Endothelial cell of umbilical vein (primary cell): ENCODE data around the gene LFNG. TPM values are rescaled to one million over a fixed set of nuclear protein-coding genes. Genes with fewer than 3 reads are reported as not detected.

Source experiments
- BruUV-seq: library from RNA; stranded (reverse); fragments of 400-500 nt; replicated peaks from 2 replicates; lab custom pipeline; 2021; lab: Mats Ljungman, UMichigan
- CTCF ChIA-PET: fragments of 300-600, 350-600 bp; sonication (Branson Sonifier 250); formaldehyde crosslinking; loops from one replicate; lab custom pipeline; 2021; ENCODE audit warnings: antibody characterized with exemption, inconsistent platforms; lab: Charles Lee
- POLR2A ChIA-PET: fragments of 300-600, 350-600 bp; sonication (Branson Sonifier 250); formaldehyde crosslinking; loops from one replicate; lab custom pipeline; 2021; ENCODE audit warnings: antibody characterized with exemption, inconsistent platforms; lab: Charles Lee
- DNase-seq: peaks from one replicate; pipeline ENCODE4 v3.0.0-alpha.2; 2011; ENCODE audit warnings: low read depth, low spot score
- FAIRE-seq: peaks from 2 replicates; lab custom pipeline; 2011; peaks lifted over from hg19 to GRCh38; lab: Jason Lieb, UNC
- H2AFZ ChIP-seq: 2 replicates; pipeline ENCODE4 v1.6.0; 2012; ENCODE audit warnings: low read depth, low read length, control low read depth, inconsistent platforms
- H3K27ac ChIP-seq: 2 replicates; pipeline ENCODE4 v1.5.1; 2011; ENCODE audit warnings: low read depth, mild to moderate bottlenecking, control low read depth, low read length, moderate library complexity; ENCODE audit not compliant: insufficient read depth
- H3K27me3 ChIP-seq, 2 experiments: 2 replicates each; pipeline versions ENCODE4 v1.6.0 to v1.6.1; 2011; ENCODE audit warnings: low read length in 2 of 2, mixed read lengths in 1 of 2; ENCODE audit not compliant: control insufficient read depth in 2 of 2, insufficient read depth in 2 of 2
- H3K36me3 ChIP-seq, 2 experiments: 2 replicates in 1 of 2; 3 replicates in 1 of 2; pipeline ENCODE4 v1.5.1; 2011; ENCODE audit warnings: low read length in 2 of 2, mild to moderate bottlenecking in 1 of 2, moderate library complexity in 1 of 2; ENCODE audit not compliant: control insufficient read depth in 2 of 2, insufficient read depth in 2 of 2; ENCODE audit errors: extremely low read depth in 1 of 2
- H3K4me1 ChIP-seq: 3 replicates; pipeline ENCODE4 v1.5.1; 2011; ENCODE audit warnings: mild to moderate bottlenecking, low read length; ENCODE audit not compliant: control insufficient read depth, insufficient read depth; ENCODE audit errors: extremely low read depth
- H3K4me2 ChIP-seq: 2 replicates; pipeline ENCODE4 v1.6.1; 2011; ENCODE audit warnings: low read length, control low read depth, mixed read lengths; ENCODE audit not compliant: insufficient read depth
- H3K4me3 ChIP-seq, 3 experiments: fragments of 200-600 bp in 1 of 3; sonication (generic), shearing (Covaris generic) in 1 of 3; replicated peaks in 1 of 3; 2 replicates each; pipeline ENCODE4 v1.5.1; 2011 to 2016; ENCODE audit warnings: control low read depth in 3 of 3, low read length in 3 of 3, mild to moderate bottlenecking in 2 of 3, inconsistent platforms in 1 of 3, low read depth in 1 of 3, moderate library complexity in 1 of 3; ENCODE audit not compliant: insufficient read depth in 1 of 3
- H3K79me2 ChIP-seq: 2 replicates; pipeline ENCODE4 v1.6.0; 2012; ENCODE audit warnings: low read length, inconsistent platforms; ENCODE audit not compliant: control insufficient read depth, insufficient read depth
- H3K9ac ChIP-seq: replicated peaks from 2 replicates; pipeline ENCODE3; 2011; ENCODE audit warnings: low read length, control low read depth; ENCODE audit not compliant: insufficient read depth; ENCODE audit errors: extremely low read depth
- H3K9me1 ChIP-seq: replicated peaks from 3 replicates; pipeline ENCODE4 v1.6.0; 2011; ENCODE audit warnings: mild to moderate bottlenecking, low read length; ENCODE audit not compliant: control insufficient read depth, insufficient read depth; ENCODE audit errors: extremely low read depth
- H3K9me3 ChIP-seq: replicated peaks from 2 replicates; pipeline ENCODE4 v1.5.1; 2012; ENCODE audit warnings: low read length, inconsistent platforms; ENCODE audit not compliant: control insufficient read depth, insufficient read depth
- H4K20me1 ChIP-seq: replicated peaks from 2 replicates; pipeline ENCODE3; 2011; ENCODE audit warnings: mild to moderate bottlenecking, low read length; ENCODE audit not compliant: control insufficient read depth, insufficient read depth; ENCODE audit errors: extremely low read depth
- EZH2 ChIP-seq: IDR thresholded peaks from 2 replicates; pipeline ENCODE4 v1.6.1; 2012; ENCODE audit warnings: borderline replicate concordance, low read depth, mild to moderate bottlenecking, moderate library complexity, low read length, inconsistent platforms; ENCODE audit not compliant: severe bottlenecking
- FOS ChIP-seq: IDR thresholded peaks from 2 replicates; pipeline ENCODE4 v1.6.1; 2011; ENCODE audit warnings: mild to moderate bottlenecking, low read length, moderate library complexity, borderline replicate concordance; ENCODE audit not compliant: insufficient read depth
- GATA2 ChIP-seq: IDR thresholded peaks from 2 replicates; pipeline ENCODE4 v1.7.0; 2011; ENCODE audit warnings: low read depth, mild to moderate bottlenecking, moderate library complexity, mixed read lengths, low read length; ENCODE audit not compliant: insufficient read length, insufficient read depth
- JUN ChIP-seq: IDR thresholded peaks from 2 replicates; pipeline ENCODE4 v1.6.1; 2011; ENCODE audit warnings: borderline replicate concordance, low read depth; ENCODE audit not compliant: insufficient read length, insufficient read depth
- MAX ChIP-seq: IDR thresholded peaks from 2 replicates; pipeline ENCODE4 v1.6.1; 2011; ENCODE audit not compliant: insufficient read depth, insufficient read length
- MYC ChIP-seq: IDR thresholded peaks from one replicate; pipeline ENCODE4 v1.6.1; 2011; ENCODE audit warnings: mild to moderate bottlenecking, low read depth, low read length
- POLR2A ChIP-seq: IDR thresholded peaks from 2 replicates; pipeline ENCODE4 v1.6.1; 2012; ENCODE audit warnings: low read depth, mild to moderate bottlenecking, control low read depth, low read length
- POLR2AphosphoS5 ChIP-seq: IDR thresholded peaks from 2 replicates; pipeline ENCODE4 v1.6.1; 2012; ENCODE audit warnings: low read depth, mild to moderate bottlenecking, control low read depth, low read length, moderate library complexity; ENCODE audit not compliant: insufficient read depth
- dilution Hi-C: fragments of 300-500 bp; cut with MboI; formaldehyde crosslinking; loops from one replicate; pipeline ENCODE4 v1.15.0; 2019; ENCODE audit warnings: low sequenced_read_pairs; ENCODE audit not compliant: extremely low pct_ligation_motif_present
- intact Hi-C: fragments of 100-400 bp; cut with micrococcal nuclease; formaldehyde crosslinking; loops from one replicate; pipeline ENCODE4 v1.10.0; 2022
- polyA plus RNA-seq, 4 experiments: library from polyadenylated mRNA; depleted of rRNA in 3 of 4; stranded (reverse) in 3 of 4; unstranded in 1 of 4; fragments of >200 nt; gene quantifications; 2 replicates each; pipeline versions ENCODE4 v1.2.1 to v1.2.3, GENCODE V29; 2011 to 2012; ENCODE audit warnings: missing spikeins in 1 of 4
- total RNA-seq: library from RNA; stranded (reverse); gene quantifications from 2 replicates; pipeline ENCODE4 v1.2.3, GENCODE V29; 2021
- TF ChIP-seq, protein P1 (sequence below), 2 donors: IDR thresholded peaks; 1 replicate in 1 of 2; 2 replicates in 1 of 2; pipeline ENCODE4 v1.5.1; 2011; ENCODE audit warnings: low read length in 2 of 2, mild to moderate bottlenecking in 2 of 2, moderate library complexity in 2 of 2, control low read depth in 1 of 2, inconsistent platforms in 1 of 2, low read depth in 1 of 2; ENCODE audit not compliant: insufficient read depth in 1 of 2; ENCODE audit errors: extremely low read depth in 1 of 2

The LFNG gene
- total and polyA plus RNA-seq, 2 donors (not counting 3 experiments of a cell fraction or from before 2014, with no cell fraction given), result 12.6 to 13.1 TPM

DNA sequence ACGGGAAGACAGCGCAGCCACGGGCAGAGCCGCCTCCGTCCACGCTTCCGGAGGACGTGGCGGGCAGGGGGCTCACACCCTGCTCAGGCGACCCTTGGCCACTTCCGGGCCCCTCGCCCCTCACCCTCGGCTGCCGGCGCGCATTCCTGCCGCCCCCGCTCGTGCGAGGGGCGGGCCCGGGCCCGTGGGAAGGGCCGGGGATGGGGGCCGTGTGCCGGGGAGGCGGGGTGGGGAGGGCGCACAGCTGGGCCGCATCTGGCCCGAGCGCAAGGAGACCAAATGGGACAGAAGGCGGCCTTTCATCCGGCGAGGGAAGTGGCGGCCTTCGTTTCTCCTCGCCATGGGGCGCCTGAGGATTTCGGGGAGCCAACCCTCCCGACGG, 846 bp upstream of the LFNG start:
- FAIRE-seq (no peak), DNase-seq (no peak)
- intact Hi-C loops (loop anchor here (1.0 kb wide), 1 partner anchor 7 kb away; no protein-coding TSS in a partner anchor), dilution Hi-C loops (no loop called here)
- Histone ChIP-seq H3K27ac (no peak overlapping the region), H3K36me3 (no peaks in the 10 kb centered on the region), H3K27me3 (no peaks in the 10 kb centered on the region), H3K9me3 (no peaks in the 10 kb centered on the region), H4K20me1 (no peaks in the 10 kb centered on the region), H3K9me1 (no peaks in the 10 kb centered on the region), H3K4me1 (peaks cover 33% of the 10 kb centered on the region), H3K4me2 (peak overlapping the region; percentile 63), H3K4me3 (peak overlapping the region in 1 of 3 experiments; percentile 37), H3K79me2 (no peaks in the 10 kb centered on the region), H3K9ac (no peak overlapping the region), H2AFZ (peak overlapping the region; percentile 83)
- no peak for TF ChIP-seq FOS
- no peak for TF ChIP-seq EZH2
- no peak for TF ChIP-seq POLR2AphosphoS5
- no peak for TF ChIP-seq POLR2A
- TF ChIP-seq, protein P1, sequence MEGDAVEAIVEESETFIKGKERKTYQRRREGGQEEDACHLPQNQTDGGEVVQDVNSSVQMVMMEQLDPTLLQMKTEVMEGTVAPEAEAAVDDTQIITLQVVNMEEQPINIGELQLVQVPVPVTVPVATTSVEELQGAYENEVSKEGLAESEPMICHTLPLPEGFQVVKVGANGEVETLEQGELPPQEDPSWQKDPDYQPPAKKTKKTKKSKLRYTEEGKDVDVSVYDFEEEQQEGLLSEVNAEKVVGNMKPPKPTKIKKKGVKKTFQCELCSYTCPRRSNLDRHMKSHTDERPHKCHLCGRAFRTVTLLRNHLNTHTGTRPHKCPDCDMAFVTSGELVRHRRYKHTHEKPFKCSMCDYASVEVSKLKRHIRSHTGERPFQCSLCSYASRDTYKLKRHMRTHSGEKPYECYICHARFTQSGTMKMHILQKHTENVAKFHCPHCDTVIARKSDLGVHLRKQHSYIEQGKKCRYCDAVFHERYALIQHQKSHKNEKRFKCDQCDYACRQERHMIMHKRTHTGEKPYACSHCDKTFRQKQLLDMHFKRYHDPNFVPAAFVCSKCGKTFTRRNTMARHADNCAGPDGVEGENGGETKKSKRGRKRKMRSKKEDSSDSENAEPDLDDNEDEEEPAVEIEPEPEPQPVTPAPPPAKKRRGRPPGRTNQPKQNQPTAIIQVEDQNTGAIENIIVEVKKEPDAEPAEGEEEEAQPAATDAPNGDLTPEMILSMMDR (IDR thresholded peaks at IDR 0.05; ENCODE audit: extremely low read depth in 1 of 2, insufficient read depth in 1 of 2, low read depth in 1 of 2, low read length in 2 of 2), result no peak
- TF ChIP-seq GATA2, result no peak
- TF ChIP-seq MYC, result no peak
- no peak for TF ChIP-seq MAX
- TF ChIP-seq JUN, result no peak
- no TSS peak for BruUV-seq
- ChIA-PET POLR2A (no interaction called here), CTCF (no interaction called here)
